ENCODE data around the gene PCSK7. TPM values are rescaled to one million over a fixed set of nuclear protein-coding genes. Genes with fewer than 3 reads are reported as not detected.
A peak's percentile ranks its signal among the peaks of the same experiment; 100 is the strongest.

Gene PCSK7
- total and polyA plus RNA-seq, 2 of the 4 experiments (the other 2 are of a cell fraction): 35.8 to 54.3 TPM

- DNase-seq: peak; percentile 79
- no peak overlapping the region for H3K4me3 ChIP-seq (ENCODE audit: insufficient read depth, low read depth, low read length)
Observed at GRCh38 chr11:117259417-117259816, 27.5 kb upstream of the PCSK7 start.

More at GRCh38 chr11:117259417-117259816, 27.5 kb upstream of the PCSK7 start:
- Histone ChIP-seq H4K8ac (ENCODE audit: low read depth in 2 of 2, low read length in 2 of 2) (no peak overlapping the region), H3K36me3 (ENCODE audit: control insufficient read depth, insufficient read depth, low read length) (peaks cover 10% of the 10 kb centered on the region), H4K91ac (ENCODE audit: insufficient read depth, low read depth, low read length) (no peak overlapping the region), H2AFZ (replicated peaks; ENCODE audit: low read length, poor library complexity) (no peak overlapping the region), H3K4ac (ENCODE audit: low read depth, low read length) (no peak overlapping the region), H3K56ac (ENCODE audit: extremely low read depth, insufficient read depth, low read length) (no peak overlapping the region), H2BK5ac (ENCODE audit: low read depth, low read length, poor library complexity, severe bottlenecking) (peak overlapping the region; percentile 53), H3K23ac (ENCODE audit: low read depth, low read length) (no peak overlapping the region), H3K27ac (ENCODE audit: insufficient read depth, low read length) (peak overlapping the region; percentile 33; the same call in 1 of the 2 replicates), H3K27me3 (ENCODE audit: control insufficient read depth, insufficient read depth, low read length) (no peaks in the 10 kb centered on the region), H3K9ac (ENCODE audit: low read depth, low read length) (no peak overlapping the region), H2AK5ac (ENCODE audit: low read depth, low read length) (no peak overlapping the region), H2AK9ac (replicated peaks; ENCODE audit: low read depth, low read length, poor library complexity) (no peak overlapping the region), H3K79me1 (ENCODE audit: low read depth in 1 of 2, low read length in 2 of 2) (peaks cover 10% of the 10 kb centered on the region in 2 experiments; a peak in 3 of 4 replicates), H3K9me3 (ENCODE audit: control insufficient read depth, insufficient read depth, low read length) (no peaks in the 10 kb centered on the region), H2BK120ac (ENCODE audit: low read depth, low read length) (no peak overlapping the region), H4K5ac (ENCODE audit: low read depth, low read length) (no peak overlapping the region), H3K18ac (ENCODE audit: low read depth, low read length) (no peak overlapping the region), H4K20me1 (ENCODE audit: insufficient read depth, low read length) (0 out of 2 replicates have a peak, but pooled peaks cover 3% of the 10 kb centered on the region), H3K4me1 (ENCODE audit: control insufficient read depth, insufficient read depth, low read length) (peaks cover 2% of the 10 kb centered on the region; the same call in 1 of the 2 replicates), H3K9me1 (ENCODE audit: insufficient read depth, low read length) (peaks cover 3% of the 10 kb centered on the region; the same call in 1 of the 2 replicates), H3K14ac (replicated peaks; ENCODE audit: low read depth, low read length) (no peak overlapping the region), H2BK15ac (ENCODE audit: low read depth, low read length) (no peak overlapping the region), H2BK20ac (ENCODE audit: low read depth, low read length) (no peak overlapping the region), H3K4me2 (ENCODE audit: low read depth, low read length) (no peak overlapping the region)
- POLR2A ChIA-PET (ENCODE audit: unreplicated experiment): no interaction called here
- dilution Hi-C loops (cut with HindIII; ENCODE audit: low sequenced_read_pairs, unreplicated experiment) (no loop called here), intact Hi-C loops (cut with micrococcal nuclease) (no loop called here), in situ Hi-C loops (cut with MboI; ENCODE audit: low sequenced_read_pairs) (no loop called here)
- peak; percentile 83 for ATAC-seq (ENCODE audit: low read depth)
- WGBS, 2 experiments (ENCODE audit: extremely low coverage in 2 of 2, insufficient read length in 1 of 2): no CpG with 5 or more reads among the region's 1 CpG
- BruUV-seq (replicated peaks): no TSS peak
- TF ChIP-seq CHD1 (IDR thresholded peaks at IDR 0.05; ENCODE audit: low read depth, low read length): no peak
- peak; percentile 93 for TF ChIP-seq CEBPB (IDR thresholded peaks at IDR 0.05; ENCODE audit: low read depth, low read length)
- CTCF ChIA-PET: no interaction called here
